GM12864 (cell line): ENCODE results near the gene TOM1L2.

Experiments
- DNase-seq: peaks from one replicate; pipeline ENCODE4 v3.0.0-alpha.2; 2011; ENCODE audit warnings: low read depth
- H3K4me3 ChIP-seq: 2 replicates; pipeline ENCODE4 v1.5.1; 2011; ENCODE audit warnings: mild to moderate bottlenecking, low read depth, low read length, control low read depth
- CTCF ChIP-seq: IDR thresholded peaks from 2 replicates; pipeline ENCODE4 v1.5.1; 2011; ENCODE audit warnings: low read depth, mild to moderate bottlenecking, moderate library complexity, low read length, control low read depth, inconsistent platforms; ENCODE audit errors: missing control alignments

TOM1L2 gene

GRCh38 chr17:17877529-17878358 lies 94.5 kb downstream of the TOM1L2 start:
- no peak overlapping the region for H3K4me3 ChIP-seq
- no peak for DNase-seq
- TF ChIP-seq CTCF, result no peak

- H3K4me3 ChIP-seq, result no peak overlapping the region
- no peak for TF ChIP-seq CTCF
- no peak for DNase-seq
These were observed 95.2 kb downstream of the TOM1L2 start for GRCh38 chr17:17876959-17877528.

GRCh38 chr17:17874478-17874877 lies 97.7 kb downstream of the TOM1L2 start:
- no peak for DNase-seq
- TF ChIP-seq CTCF, result no peak
- no peak overlapping the region for H3K4me3 ChIP-seq

GRCh38 chr17:17873450-17873991 lies 98.7 kb downstream of the TOM1L2 start:
- no peak overlapping the region for H3K4me3 ChIP-seq
- no peak for TF ChIP-seq CTCF
- no peak for DNase-seq

GRCh38 chr17:17872547-17873345 lies 99.5 kb downstream of the TOM1L2 start:
- no peak overlapping the region for H3K4me3 ChIP-seq
- no peak for DNase-seq
- TF ChIP-seq CTCF, result no peak

GRCh38 chr17:17871913-17872312 lies 100.3 kb downstream of the TOM1L2 start:
- no peak overlapping the region for H3K4me3 ChIP-seq

More at GRCh38 chr17:17871913-17872312, 100.3 kb downstream of the TOM1L2 start:
- TF ChIP-seq CTCF, result no peak
- DNase-seq, result no peak
